Measurements from ENCODE around the gene NELFA. TPM values are rescaled to one million over a fixed set of nuclear protein-coding genes. Genes with fewer than 3 reads are reported as not detected.
"Not testable (repeated sequence)": the region's sequence is repeated elsewhere in the genome, so short reads cannot be mapped to it uniquely, and the experiment has no call there.

The NELFA gene
- total and polyA plus RNA-seq, 9 donors: 14.8 to 32.5 (median 23.3) TPM

GRCh38 chr4:1996866-1997611, 11.7 kb downstream of the NELFA start:
- Histone ChIP-seq H3K9me3 (replicated peaks; ENCODE audit: control insufficient read depth, low read depth, low read length) (peaks cover 15% of the 10 kb centered on the region), H3K4me1 (ENCODE audit: control insufficient read depth, insufficient read depth, low read length) (no peaks in the 10 kb centered on the region), H3K27me3 (ENCODE audit: control insufficient read depth, insufficient read depth, low read length) (no peaks in the 10 kb centered on the region), H3K36me3 (ENCODE audit: control insufficient read depth, insufficient read depth, low read length) (peaks cover 5% of the 10 kb centered on the region), H3K4me3 (ENCODE audit: low read length) (no peak overlapping the region), H3K27ac (ENCODE audit: low read length) (no peak overlapping the region)
- no peak for DNase-seq
- no CpG with 5 or more reads among the region's 3 CpGs for WGBS (ENCODE audit: insufficient coverage)

DNA sequence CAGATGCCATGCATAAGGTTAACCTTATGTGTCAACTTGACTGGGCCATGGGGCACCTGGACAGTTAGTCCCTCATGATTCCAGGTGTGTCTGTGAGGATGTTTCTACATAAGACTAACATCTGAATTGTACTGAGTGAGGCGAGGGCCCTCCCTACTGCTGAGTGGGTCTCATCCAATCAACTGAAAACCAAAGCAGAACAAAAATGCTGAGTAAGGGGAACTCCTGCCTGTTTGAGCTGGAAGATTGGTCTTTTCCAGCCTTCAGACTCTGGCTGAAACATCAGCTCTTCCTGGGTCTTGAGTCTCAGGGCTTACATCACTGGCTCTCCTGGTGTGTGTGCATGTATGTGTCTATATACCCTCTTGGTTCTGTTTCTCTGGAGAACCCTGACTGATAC, 13.8 kb downstream of the NELFA start:
- no peak for DNase-seq
- no peak overlapping the region for H3K27ac ChIP-seq (ENCODE audit: low read length)
- H3K9me3 ChIP-seq (replicated peaks; ENCODE audit: control insufficient read depth, low read depth, low read length): peaks cover 13% of the 10 kb centered on the region
- WGBS (ENCODE audit: insufficient coverage): no CpG with 5 or more reads among the region's 1 CpG
- H3K4me3 ChIP-seq (ENCODE audit: low read length): no peak overlapping the region
- H3K27me3 ChIP-seq (ENCODE audit: control insufficient read depth, insufficient read depth, low read length): no peaks in the 10 kb centered on the region
- H3K36me3 ChIP-seq (ENCODE audit: control insufficient read depth, insufficient read depth, low read length): peaks cover 17% of the 10 kb centered on the region
- H3K4me1 ChIP-seq (ENCODE audit: control insufficient read depth, insufficient read depth, low read length): no peaks in the 10 kb centered on the region

- H3K4me3 ChIP-seq (ENCODE audit: low read length); H3K4me1 ChIP-seq (ENCODE audit: control insufficient read depth, insufficient read depth, low read length); H3K27ac ChIP-seq (ENCODE audit: low read length); DNase-seq; H3K27me3 ChIP-seq (ENCODE audit: control insufficient read depth, insufficient read depth, low read length): not testable (repeated sequence)
- Histone ChIP-seq H3K9me3 (replicated peaks; ENCODE audit: control insufficient read depth, low read depth, low read length) (peaks cover 13% of the 10 kb centered on the region), H3K36me3 (ENCODE audit: control insufficient read depth, insufficient read depth, low read length) (peaks cover 23% of the 10 kb centered on the region)
- 90% methylated on average over 7 of the region's 20 CpGs for WGBS (ENCODE audit: insufficient coverage)
Measured at GRCh38 chr4:1993718-1994516, 14.9 kb downstream of the NELFA start.

- WGBS (ENCODE audit: insufficient coverage): 53% methylated on average over 12 of the region's 19 CpGs
- Histone ChIP-seq H3K4me3 (ENCODE audit: low read length) (no peak overlapping the region), H3K27ac (ENCODE audit: low read length) (peak overlapping the region; percentile 20), H3K27me3 (ENCODE audit: control insufficient read depth, insufficient read depth, low read length) (no peaks in the 10 kb centered on the region), H3K9me3 (replicated peaks; ENCODE audit: control insufficient read depth, low read depth, low read length) (peaks cover 13% of the 10 kb centered on the region), H3K36me3 (ENCODE audit: control insufficient read depth, insufficient read depth, low read length) (peaks cover 29% of the 10 kb centered on the region), H3K4me1 (ENCODE audit: control insufficient read depth, insufficient read depth, low read length) (no peaks in the 10 kb centered on the region)
- DNase-seq: no peak
Measured at GRCh38 chr4:1993169-1993516, 15.6 kb downstream of the NELFA start.

DNA sequence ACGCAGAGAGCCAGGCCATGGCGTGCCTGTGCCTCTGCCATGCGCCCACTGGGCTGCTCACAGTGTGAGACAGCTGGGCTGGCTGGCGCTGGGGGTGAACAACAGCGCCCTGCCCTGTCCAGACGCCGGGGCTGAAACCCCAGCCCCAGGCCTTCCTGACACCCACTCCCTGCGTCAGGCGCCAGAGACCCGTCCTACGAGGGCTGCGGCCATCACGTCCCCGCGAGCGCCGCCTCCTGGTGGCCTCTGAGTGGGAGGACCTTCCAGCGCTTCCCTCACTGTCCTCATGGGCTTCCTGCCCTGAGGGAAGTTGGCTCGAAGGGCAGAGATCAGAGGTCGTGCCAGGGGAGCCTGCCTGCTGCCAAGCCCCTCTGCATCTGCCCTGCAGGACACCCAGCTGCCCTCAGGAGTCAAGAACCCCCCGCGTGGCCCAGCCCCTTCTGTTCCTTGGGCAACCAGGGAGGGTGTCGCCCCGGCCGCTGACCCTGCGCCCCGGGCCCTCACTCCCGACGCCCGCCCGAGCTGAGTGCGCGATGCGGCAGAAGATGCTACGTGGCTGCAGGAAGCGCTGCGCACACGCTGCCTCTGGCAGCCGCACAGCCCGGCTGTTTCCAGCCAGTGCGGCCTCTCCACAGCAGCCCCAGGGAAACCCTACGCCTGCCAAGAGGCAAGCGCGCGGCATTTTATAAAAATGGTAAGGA, 16.2 kb downstream of the NELFA start:
- Histone ChIP-seq H3K36me3 (ENCODE audit: control insufficient read depth, insufficient read depth, low read length) (peaks cover 33% of the 10 kb centered on the region), H3K9me3 (replicated peaks; ENCODE audit: control insufficient read depth, low read depth, low read length) (peaks cover 11% of the 10 kb centered on the region), H3K4me3 (ENCODE audit: low read length) (peak overlapping the region; percentile 10), H3K4me1 (ENCODE audit: control insufficient read depth, insufficient read depth, low read length) (no peaks in the 10 kb centered on the region), H3K27me3 (ENCODE audit: control insufficient read depth, insufficient read depth, low read length) (no peaks in the 10 kb centered on the region), H3K27ac (ENCODE audit: low read length) (peak overlapping the region; percentile 77)
- 46% methylated on average over 39 of the region's 45 CpGs for WGBS (ENCODE audit: insufficient coverage)
- peak; percentile 89 for DNase-seq

- no peaks in the 10 kb centered on the region for H3K27me3 ChIP-seq (ENCODE audit: control insufficient read depth, insufficient read depth, low read length)
- no peak for DNase-seq
- WGBS (ENCODE audit: insufficient coverage): 89% methylated on average over 35 of the region's 37 CpGs
- H3K27ac ChIP-seq (ENCODE audit: low read length): peak overlapping the region; percentile 77
- H3K9me3 ChIP-seq (replicated peaks; ENCODE audit: control insufficient read depth, low read depth, low read length): peaks cover 6% of the 10 kb centered on the region
- peaks cover 38% of the 10 kb centered on the region for H3K36me3 ChIP-seq (ENCODE audit: control insufficient read depth, insufficient read depth, low read length)
- no peak overlapping the region for H3K4me3 ChIP-seq (ENCODE audit: low read length)
- no peaks in the 10 kb centered on the region for H3K4me1 ChIP-seq (ENCODE audit: control insufficient read depth, insufficient read depth, low read length)
Measured at GRCh38 chr4:1991596-1992434, 17.0 kb downstream of the NELFA start.

GRCh38 chr4:1991087-1991486, 17.7 kb downstream of the NELFA start:
- no peak overlapping the region for H3K4me3 ChIP-seq (ENCODE audit: low read length)
- H3K36me3 ChIP-seq (ENCODE audit: control insufficient read depth, insufficient read depth, low read length): peaks cover 45% of the 10 kb centered on the region
- H3K27me3 ChIP-seq (ENCODE audit: control insufficient read depth, insufficient read depth, low read length): no peaks in the 10 kb centered on the region
- 80% methylated on average over 10 of the region's 11 CpGs for WGBS (ENCODE audit: insufficient coverage)
- peaks cover 6% of the 10 kb centered on the region for H3K9me3 ChIP-seq (replicated peaks; ENCODE audit: control insufficient read depth, low read depth, low read length)
- no peaks in the 10 kb centered on the region for H3K4me1 ChIP-seq (ENCODE audit: control insufficient read depth, insufficient read depth, low read length)
- no peak overlapping the region for H3K27ac ChIP-seq (ENCODE audit: low read length)
- no peak for DNase-seq

GRCh38 chr4:1990676-1991075, 18.1 kb downstream of the NELFA start:
- H3K27me3 ChIP-seq (ENCODE audit: control insufficient read depth, insufficient read depth, low read length): no peaks in the 10 kb centered on the region
- no peak overlapping the region for H3K4me3 ChIP-seq (ENCODE audit: low read length)
- H3K4me1 ChIP-seq (ENCODE audit: control insufficient read depth, insufficient read depth, low read length): no peaks in the 10 kb centered on the region
- 90% methylated on average over 3 of the region's 5 CpGs for WGBS (ENCODE audit: insufficient coverage)
- no peak overlapping the region for H3K27ac ChIP-seq (ENCODE audit: low read length)
- H3K9me3 ChIP-seq (replicated peaks; ENCODE audit: control insufficient read depth, low read depth, low read length): peaks cover 2% of the 10 kb centered on the region
- H3K36me3 ChIP-seq (ENCODE audit: control insufficient read depth, insufficient read depth, low read length): peaks cover 49% of the 10 kb centered on the region
- no peak for DNase-seq

DNA sequence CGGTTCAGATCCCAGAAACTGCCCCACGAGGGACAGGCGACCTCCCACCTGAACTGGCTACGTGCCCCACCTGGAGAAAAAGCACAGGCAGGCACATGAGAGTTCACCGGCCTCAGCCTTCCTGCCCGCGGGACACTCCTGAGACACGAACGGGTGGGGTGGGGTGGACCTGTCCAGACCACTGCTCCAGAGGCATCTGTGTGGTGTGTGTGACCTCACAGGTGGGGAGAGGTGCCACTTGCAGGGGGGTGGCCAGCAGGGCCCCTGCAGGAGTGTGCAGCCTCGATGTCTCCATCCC, 18.5 kb downstream of the NELFA start:
- Histone ChIP-seq H3K36me3 (ENCODE audit: control insufficient read depth, insufficient read depth, low read length) (peaks cover 53% of the 10 kb centered on the region), H3K4me3 (ENCODE audit: low read length) (no peak overlapping the region), H3K27me3 (ENCODE audit: control insufficient read depth, insufficient read depth, low read length) (no peaks in the 10 kb centered on the region), H3K27ac (ENCODE audit: low read length) (no peak overlapping the region), H3K9me3 (replicated peaks; ENCODE audit: control insufficient read depth, low read depth, low read length) (no peaks in the 10 kb centered on the region), H3K4me1 (ENCODE audit: control insufficient read depth, insufficient read depth, low read length) (no peaks in the 10 kb centered on the region)
- WGBS (ENCODE audit: insufficient coverage): 67% methylated on average over 3 of the region's 10 CpGs
- DNase-seq: no peak
